Astrocyte of the spinal cord (primary cell): ENCODE results near the gene SH3BGRL2.
"Not testable (repeated sequence)": the region's sequence is repeated elsewhere in the genome, so short reads cannot be mapped to it uniquely, and the experiment has no call there.

ENCODE experiments used
- DNase-seq: peaks from one replicate; pipeline ENCODE4 v3.0.0; 2011; ENCODE audit warnings: low read depth, low spot score
- H3K4me3 ChIP-seq: 2 replicates; pipeline ENCODE4 v1.5.1; 2011; ENCODE audit warnings: low read depth, mild to moderate bottlenecking, low read length, moderate library complexity
- in situ Hi-C: cut with HindIII; loops from 2 replicates; pipeline ENCODE4 v1.10.0; 2017; ENCODE audit warnings: low sequenced_read_pairs
- TF ChIP-seq, protein P1 (sequence below): IDR thresholded peaks from 2 replicates; pipeline ENCODE4 v1.5.1; 2012; ENCODE audit warnings: low read depth, mild to moderate bottlenecking, low read length, inconsistent platforms

Gene SH3BGRL2

DNA sequence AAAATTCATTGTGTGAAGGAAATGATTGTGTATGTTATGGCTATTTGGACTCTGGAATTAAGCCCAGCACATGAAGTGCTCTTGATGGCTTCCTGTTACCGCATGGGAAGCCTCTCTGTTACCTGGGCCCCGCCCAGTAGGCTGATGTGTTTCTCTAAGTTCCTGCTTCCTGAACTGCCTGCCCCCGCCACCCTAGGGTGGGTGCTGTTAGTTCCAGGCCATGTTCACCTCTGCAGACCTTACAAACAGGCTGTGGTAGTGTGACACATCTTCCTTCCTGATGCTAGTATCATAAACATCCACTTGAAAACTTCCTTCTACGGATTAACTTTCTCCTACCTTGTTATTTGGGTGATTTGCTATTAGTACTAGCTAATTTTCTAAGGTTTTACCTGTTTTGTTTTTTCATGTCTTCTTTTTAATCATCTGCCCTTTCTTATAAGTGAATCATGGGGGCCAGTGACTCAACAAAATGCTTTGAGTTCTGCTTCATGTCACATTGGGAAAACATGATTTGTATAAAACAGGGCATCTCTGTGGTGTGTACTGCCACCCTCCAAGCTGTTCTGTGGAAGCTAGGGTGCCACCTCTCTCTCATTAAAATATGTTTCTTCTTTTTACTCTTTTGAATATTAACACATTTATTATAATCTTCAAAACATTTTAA is 40.6 kb downstream of the SH3BGRL2 start:
- peak; percentile 43 for DNase-seq
- in situ Hi-C loops, result no loop called here
- TF ChIP-seq, protein P1, sequence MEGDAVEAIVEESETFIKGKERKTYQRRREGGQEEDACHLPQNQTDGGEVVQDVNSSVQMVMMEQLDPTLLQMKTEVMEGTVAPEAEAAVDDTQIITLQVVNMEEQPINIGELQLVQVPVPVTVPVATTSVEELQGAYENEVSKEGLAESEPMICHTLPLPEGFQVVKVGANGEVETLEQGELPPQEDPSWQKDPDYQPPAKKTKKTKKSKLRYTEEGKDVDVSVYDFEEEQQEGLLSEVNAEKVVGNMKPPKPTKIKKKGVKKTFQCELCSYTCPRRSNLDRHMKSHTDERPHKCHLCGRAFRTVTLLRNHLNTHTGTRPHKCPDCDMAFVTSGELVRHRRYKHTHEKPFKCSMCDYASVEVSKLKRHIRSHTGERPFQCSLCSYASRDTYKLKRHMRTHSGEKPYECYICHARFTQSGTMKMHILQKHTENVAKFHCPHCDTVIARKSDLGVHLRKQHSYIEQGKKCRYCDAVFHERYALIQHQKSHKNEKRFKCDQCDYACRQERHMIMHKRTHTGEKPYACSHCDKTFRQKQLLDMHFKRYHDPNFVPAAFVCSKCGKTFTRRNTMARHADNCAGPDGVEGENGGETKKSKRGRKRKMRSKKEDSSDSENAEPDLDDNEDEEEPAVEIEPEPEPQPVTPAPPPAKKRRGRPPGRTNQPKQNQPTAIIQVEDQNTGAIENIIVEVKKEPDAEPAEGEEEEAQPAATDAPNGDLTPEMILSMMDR, result no peak
- H3K4me3 ChIP-seq, result no peak overlapping the region

GRCh38 chr6:79672631-79673111 is 41.5 kb downstream of the SH3BGRL2 start:
- TF ChIP-seq, protein P1, result peak; percentile 67
- H3K4me3 ChIP-seq, result no peak overlapping the region
- DNase-seq, result peak; percentile 59
- in situ Hi-C loops, result no loop called here

GRCh38 chr6:79673947-79674346 is 42.8 kb downstream of the SH3BGRL2 start:
- no peak overlapping the region for H3K4me3 ChIP-seq
- in situ Hi-C loops, result no loop called here
- DNase-seq, result no peak
- TF ChIP-seq, protein P1, result no peak

- no peak for DNase-seq
- TF ChIP-seq, protein P1, result no peak
- in situ Hi-C loops, result no loop called here
- no peak overlapping the region for H3K4me3 ChIP-seq
Observed at GRCh38 chr6:79676785-79677736, 45.9 kb downstream of the SH3BGRL2 start.

DNA sequence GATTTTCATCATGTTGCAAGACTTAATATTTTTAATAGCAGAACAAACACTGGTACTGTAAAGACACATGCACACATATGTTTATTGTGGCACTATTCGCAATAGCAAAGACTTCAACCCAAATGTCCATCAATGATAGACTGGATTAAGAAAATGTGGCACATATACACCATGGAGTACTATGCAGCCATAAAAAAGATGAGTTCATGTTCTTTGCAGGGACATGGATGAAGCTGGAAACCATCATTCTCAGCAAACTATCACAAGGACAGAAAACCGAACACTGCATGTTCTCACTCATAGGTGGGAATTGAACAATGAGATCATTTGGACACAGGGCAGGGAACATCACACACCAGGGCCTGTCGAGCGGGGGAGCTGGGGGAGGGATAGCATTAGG is 51.6 kb downstream of the SH3BGRL2 start:
- DNase-seq, H3K4me3 ChIP-seq, in situ Hi-C loops: not testable (repeated sequence)

GRCh38 chr6:79684876-79685275 is 53.7 kb downstream of the SH3BGRL2 start:
- in situ Hi-C loops, result no loop called here
- TF ChIP-seq, protein P1, result no peak
- no peak overlapping the region for H3K4me3 ChIP-seq
- no peak for DNase-seq

DNA sequence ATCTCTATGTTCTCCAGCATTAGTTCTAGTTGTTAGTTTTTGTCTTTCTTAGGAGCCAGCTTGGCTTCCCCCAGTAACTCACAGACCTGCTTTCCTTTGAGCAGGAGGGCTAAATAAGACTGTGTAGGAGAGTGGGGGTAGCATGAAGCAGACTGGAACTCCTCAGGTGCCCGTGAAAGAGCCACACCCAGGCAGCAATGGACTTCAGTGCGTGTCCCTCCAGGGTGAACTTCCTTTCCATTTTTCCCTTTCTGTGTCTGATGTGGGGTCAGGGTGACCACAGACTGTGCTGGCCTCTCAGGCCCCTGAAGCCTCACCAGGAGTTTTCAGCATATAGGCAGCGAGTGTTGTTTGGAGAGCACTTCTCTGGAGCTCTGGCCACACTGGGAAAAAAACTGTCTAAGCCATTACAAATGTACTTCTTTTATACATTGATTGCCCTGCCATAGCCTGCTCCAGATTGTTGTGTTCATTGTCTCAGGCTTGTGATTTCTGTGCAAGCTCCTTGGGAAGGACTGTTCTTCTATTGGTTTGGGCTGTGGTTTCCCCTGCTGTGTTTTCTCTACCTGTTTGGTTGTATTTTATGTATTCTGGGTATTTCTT is 55.7 kb downstream of the SH3BGRL2 start:
- no peak overlapping the region for H3K4me3 ChIP-seq
- DNase-seq, result no peak
- TF ChIP-seq, protein P1, result no peak
- in situ Hi-C loops, result no loop called here
